ENCODE measurements around the gene BCL2L13. TPM values are rescaled to one million over a fixed set of nuclear protein-coding genes. Genes with fewer than 3 reads are reported as not detected.

The BCL2L13 gene
- total RNA-seq, 1 donor from 2014 or later, result 69.0 TPM

DNA sequence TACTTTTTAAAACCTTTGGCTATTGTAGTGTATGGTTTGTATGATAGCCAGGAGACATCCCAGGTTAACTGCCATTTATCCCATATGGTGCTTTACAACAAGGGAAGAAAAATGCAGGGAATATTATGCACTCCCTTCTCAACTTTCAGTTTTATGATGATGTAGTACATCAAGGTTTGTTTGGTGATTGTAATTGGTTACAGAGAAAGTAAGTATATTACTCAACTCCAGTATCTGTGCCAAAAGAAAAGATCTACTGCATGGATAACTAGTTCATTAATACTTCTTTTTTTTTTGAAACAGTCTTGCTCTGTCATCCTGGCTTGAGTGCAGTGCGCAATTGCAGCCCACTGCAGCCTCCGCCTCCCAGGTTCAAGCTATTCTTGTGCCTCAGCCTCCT is 65.3 kb downstream of the BCL2L13 start:
- Mint-ChIP-seq H3K36me3 (ENCODE audit: low read depth, unreplicated experiment) (no peaks in the 10 kb centered on the region), H3K9me3 (ENCODE audit: unreplicated experiment) (no peaks in the 10 kb centered on the region), H3K27ac (ENCODE audit: unreplicated experiment) (no peak overlapping the region), H3K4me1 (ENCODE audit: low read depth, unreplicated experiment) (peaks cover 15% of the 10 kb centered on the region), H3K27me3 (ENCODE audit: low read depth, unreplicated experiment) (no peaks in the 10 kb centered on the region), H3K4me3 (ENCODE audit: unreplicated experiment) (no peak overlapping the region)
- Histone ChIP-seq H3K4me3 (ENCODE audit: insufficient read depth, low read depth, low read length) (no peak overlapping the region), H3K36me3 (ENCODE audit: insufficient read depth, low read length) (no peaks in the 10 kb centered on the region), H3K4me1 (ENCODE audit: insufficient read depth, low read length) (peaks cover 17% of the 10 kb centered on the region), H3K27me3 (ENCODE audit: insufficient read depth, low read length) (no peaks in the 10 kb centered on the region), H2AFZ (ENCODE audit: low read depth, low read length) (no peak overlapping the region), H3K9ac (ENCODE audit: low read length) (no peak overlapping the region), H4K20me1 (ENCODE audit: insufficient read depth, low read length) (no peaks in the 10 kb centered on the region), H3K27ac (ENCODE audit: low read depth, low read length) (no peak overlapping the region), H3K4me2 (ENCODE audit: low read length) (no peak overlapping the region), H3K9me3 (ENCODE audit: insufficient read depth, low read depth, low read length) (no peaks in the 10 kb centered on the region), H3K79me2 (ENCODE audit: insufficient read depth, low read length) (peaks cover 19% of the 10 kb centered on the region)
- DNase-seq (ENCODE audit: low read depth) (no peak), FAIRE-seq (no peak)
- no peak for TF ChIP-seq EZH2 (IDR thresholded peaks at IDR 0.05; ENCODE audit: insufficient read depth, low read length)
- TF ChIP-seq, protein P1, sequence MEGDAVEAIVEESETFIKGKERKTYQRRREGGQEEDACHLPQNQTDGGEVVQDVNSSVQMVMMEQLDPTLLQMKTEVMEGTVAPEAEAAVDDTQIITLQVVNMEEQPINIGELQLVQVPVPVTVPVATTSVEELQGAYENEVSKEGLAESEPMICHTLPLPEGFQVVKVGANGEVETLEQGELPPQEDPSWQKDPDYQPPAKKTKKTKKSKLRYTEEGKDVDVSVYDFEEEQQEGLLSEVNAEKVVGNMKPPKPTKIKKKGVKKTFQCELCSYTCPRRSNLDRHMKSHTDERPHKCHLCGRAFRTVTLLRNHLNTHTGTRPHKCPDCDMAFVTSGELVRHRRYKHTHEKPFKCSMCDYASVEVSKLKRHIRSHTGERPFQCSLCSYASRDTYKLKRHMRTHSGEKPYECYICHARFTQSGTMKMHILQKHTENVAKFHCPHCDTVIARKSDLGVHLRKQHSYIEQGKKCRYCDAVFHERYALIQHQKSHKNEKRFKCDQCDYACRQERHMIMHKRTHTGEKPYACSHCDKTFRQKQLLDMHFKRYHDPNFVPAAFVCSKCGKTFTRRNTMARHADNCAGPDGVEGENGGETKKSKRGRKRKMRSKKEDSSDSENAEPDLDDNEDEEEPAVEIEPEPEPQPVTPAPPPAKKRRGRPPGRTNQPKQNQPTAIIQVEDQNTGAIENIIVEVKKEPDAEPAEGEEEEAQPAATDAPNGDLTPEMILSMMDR (IDR thresholded peaks at IDR 0.05; ENCODE audit: insufficient read depth, low read depth, low read length), result no peak

DNA sequence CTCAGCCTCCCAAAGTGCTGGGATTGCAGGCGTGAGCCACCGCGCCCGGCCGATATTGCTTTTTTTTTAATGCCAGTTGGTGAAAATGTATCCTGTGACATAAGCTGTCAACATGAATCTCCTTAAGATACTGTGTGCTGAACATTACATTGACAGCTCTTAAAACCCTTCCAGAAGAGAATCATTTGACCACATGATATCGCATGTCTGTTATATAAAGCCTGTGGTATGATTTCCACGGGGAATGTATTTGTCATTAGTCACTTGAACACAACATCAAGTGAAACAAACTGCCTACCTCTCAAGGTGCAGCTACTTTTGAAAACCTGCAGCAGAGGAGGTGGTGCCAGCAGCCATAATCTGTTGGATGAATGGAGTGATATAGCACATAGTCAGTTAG is 67.0 kb downstream of the BCL2L13 start:
- Histone ChIP-seq H2AFZ (ENCODE audit: low read depth, low read length) (no peak overlapping the region), H3K4me3 (ENCODE audit: insufficient read depth, low read depth, low read length) (no peak overlapping the region), H3K27me3 (ENCODE audit: insufficient read depth, low read length) (no peaks in the 10 kb centered on the region), H3K36me3 (ENCODE audit: insufficient read depth, low read length) (no peaks in the 10 kb centered on the region), H4K20me1 (ENCODE audit: insufficient read depth, low read length) (no peaks in the 10 kb centered on the region), H3K27ac (ENCODE audit: low read depth, low read length) (peak overlapping the region; percentile 85), H3K4me1 (ENCODE audit: insufficient read depth, low read length) (peaks cover 17% of the 10 kb centered on the region), H3K9ac (ENCODE audit: low read length) (no peak overlapping the region), H3K79me2 (ENCODE audit: insufficient read depth, low read length) (peaks cover 28% of the 10 kb centered on the region), H3K4me2 (ENCODE audit: low read length) (no peak overlapping the region), H3K9me3 (ENCODE audit: insufficient read depth, low read depth, low read length) (no peaks in the 10 kb centered on the region)
- Mint-ChIP-seq H3K27me3 (ENCODE audit: low read depth, unreplicated experiment) (no peaks in the 10 kb centered on the region), H3K4me1 (ENCODE audit: low read depth, unreplicated experiment) (peaks cover 14% of the 10 kb centered on the region), H3K9me3 (ENCODE audit: unreplicated experiment) (no peaks in the 10 kb centered on the region), H3K27ac (ENCODE audit: unreplicated experiment) (peak overlapping the region; percentile 97), H3K36me3 (ENCODE audit: low read depth, unreplicated experiment) (peaks cover 3% of the 10 kb centered on the region), H3K4me3 (ENCODE audit: unreplicated experiment) (peak overlapping the region; percentile 57)
- no peak for TF ChIP-seq EZH2 (IDR thresholded peaks at IDR 0.05; ENCODE audit: insufficient read depth, low read length)
- TF ChIP-seq, protein P1 (IDR thresholded peaks at IDR 0.05; ENCODE audit: insufficient read depth, low read depth, low read length), result no peak
- FAIRE-seq (peak; percentile 29), DNase-seq (ENCODE audit: low read depth) (no peak)
